ENCODE results near the gene SCUBE3. TPM values are rescaled to one million over a fixed set of nuclear protein-coding genes. Genes with fewer than 3 reads are reported as not detected.

Gene SCUBE3
- total RNA-seq, 1 experiment from 2014 or later = 0.05 TPM

DNA sequence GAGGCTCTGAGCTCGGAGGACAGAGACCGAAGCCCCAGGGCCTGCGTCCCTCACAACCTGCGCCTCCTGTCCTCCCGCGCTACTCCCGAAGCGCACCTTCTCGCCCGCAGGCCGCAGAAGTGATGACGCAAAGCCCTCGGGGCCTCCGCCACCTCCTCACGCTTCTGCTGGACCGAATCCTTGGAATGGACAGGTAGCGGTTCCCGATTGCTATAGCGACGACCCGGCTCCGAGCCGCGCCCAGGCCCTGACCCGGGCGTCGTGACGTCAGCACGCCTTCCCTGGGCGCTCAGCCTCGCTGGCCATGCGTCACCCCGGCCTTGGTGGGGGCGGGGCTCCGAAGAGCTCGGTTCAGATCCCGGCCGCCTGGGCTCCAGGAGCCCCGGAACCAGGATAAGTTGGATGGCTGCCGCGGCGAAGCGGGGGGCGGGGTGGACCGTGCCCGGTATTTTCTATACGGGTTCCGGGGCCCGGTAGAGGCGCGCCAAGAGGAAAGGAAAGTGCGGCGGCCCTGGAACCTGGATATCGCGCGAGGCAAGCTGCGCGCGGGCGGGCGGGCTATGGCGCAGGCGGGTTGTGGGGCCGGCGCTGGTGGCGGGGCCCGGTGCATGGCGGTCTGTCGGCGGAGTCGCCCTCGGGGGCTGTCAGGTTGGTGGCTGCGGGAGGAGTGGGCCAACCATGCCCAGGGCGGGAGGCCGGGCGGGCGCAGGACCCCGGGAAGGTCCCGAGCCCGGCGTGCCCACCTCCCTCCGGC is 45.6 kb downstream of the SCUBE3 start, which contains the start of gene ZNF76 (continued):
- TF ChIP-seq EZH2phosphoT487 (IDR thresholded peaks at IDR 0.05; ENCODE audit: borderline replicate concordance) = no peak
- TF ChIP-seq SP1 (IDR thresholded peaks at IDR 0.05; ENCODE audit: low read depth) = peak; percentile 83
- no peak for TF ChIP-seq EZH2 (IDR thresholded peaks at IDR 0.05)
- TF ChIP-seq YY1 (IDR thresholded peaks at IDR 0.05; ENCODE audit: extremely low read depth, insufficient replicate concordance, low read depth, low read length) = peak; percentile 82

GRCh38 chr6:35259948-35260590 is 46.3 kb downstream of the SCUBE3 start:
- ChIA-PET RAD21 (ENCODE audit: low non-redundant PET in 1 of 2, low total read pairs in 2 of 2, uncharacterized antibody in 2 of 2, unreplicated experiment in 2 of 2) (interaction anchor here in 1 of 2 experiments (0.5 kb wide), 1 partner anchor 192 kb away, joined by 4 read pairs; the partner anchor contains the start of gene FANCE), POLR2A (interaction anchor here (1.1 kb wide), 1 partner anchor 9 kb away, joined by 4 read pairs; no protein-coding TSS in a partner anchor), CTCF (interaction anchor here (0.5 to 1.2 kb wide), 4 partner anchors 20 to 81 kb away, joined by 3 to 4 read pairs (median 3); no protein-coding TSS in a partner anchor)
- peak overlapping the region; percentile 81 for H3K27ac ChIP-seq (ENCODE audit: low read depth, low read length)
- DNase-seq (ENCODE audit: low read depth, low spot score) = peak; percentile 42
- peaks cover 47% of the 10 kb centered on the region for H3K79me2 ChIP-seq (ENCODE audit: insufficient read depth, low read length)
- no peaks in the 10 kb centered on the region for H3K36me3 ChIP-seq (ENCODE audit: control insufficient read depth in 1 of 2, insufficient read depth in 2 of 2, low read length in 2 of 2)
- H2AFZ ChIP-seq (ENCODE audit: low read depth, low read length, poor library complexity, severe bottlenecking) = no peak overlapping the region
- H3K27me3 ChIP-seq (ENCODE audit: insufficient read depth, low read length) = no peaks in the 10 kb centered on the region
- peak overlapping the region; percentile 95 for H3K4me2 ChIP-seq (ENCODE audit: low read length)
- H4K20me1 ChIP-seq (ENCODE audit: insufficient read depth) = no peaks in the 10 kb centered on the region
- H3K9ac ChIP-seq (ENCODE audit: low read length) = peak overlapping the region; percentile 86
- no peaks in the 10 kb centered on the region for H3K9me2 ChIP-seq (ENCODE audit: insufficient read depth)
- peaks cover 20 to 40% of the 10 kb centered on the region in 2 experiments for H3K4me1 ChIP-seq (ENCODE audit: control insufficient read depth in 1 of 2, insufficient read depth in 2 of 2, low read length in 2 of 2)
- TSS peak; percentile 49 for BruUV-seq (replicated peaks)
- ATAC-seq = peak; percentile 62
- no peaks in the 10 kb centered on the region for H3K9me3 ChIP-seq (ENCODE audit: control insufficient read depth in 1 of 2, insufficient read depth in 1 of 2, low read depth in 1 of 2, low read length in 2 of 2)
- peak overlapping the region; percentile 68 to 77 for H3K4me3 ChIP-seq (replicated peaks in 1 of 2; ENCODE audit: low read depth in 1 of 2, low read length in 2 of 2)
- TF ChIP-seq ZBTB33 (IDR thresholded peaks at IDR 0.05; ENCODE audit: extremely low read depth, insufficient replicate concordance, low read length) (no peak), SIN3A (IDR thresholded peaks at IDR 0.05; ENCODE audit: low read depth) (no peak), JUND (IDR thresholded peaks at IDR 0.05) (no peak), SP1 (IDR thresholded peaks at IDR 0.05; ENCODE audit: low read depth) (no peak; the same call in 1 of the 2 replicates), RAD21 (IDR thresholded peaks at IDR 0.05; ENCODE audit: low read depth) (no peak), TCF7L2 (IDR thresholded peaks at IDR 0.05; ENCODE audit: borderline replicate concordance, extremely low read depth, insufficient read depth, insufficient read length) (no peak), ELF1 (IDR thresholded peaks at IDR 0.05; ENCODE audit: borderline replicate concordance, low read depth) (no peak), EZH2 (IDR thresholded peaks at IDR 0.05) (no peak), CTCF (IDR thresholded peaks at IDR 0.05 in 2 of 3, conservative IDR thresholded peaks at IDR 0.05 in 1 of 3; ENCODE audit: borderline replicate concordance in 1 of 3, insufficient read depth in 1 of 3, low read depth in 2 of 3, low read length in 2 of 3) (no peak), FOSL1 (IDR thresholded peaks at IDR 0.05; ENCODE audit: low read depth) (no peak), CEBPB (IDR thresholded peaks at IDR 0.05; ENCODE audit: low read depth) (no peak), POLR2A (IDR thresholded peaks at IDR 0.05; ENCODE audit: borderline replicate concordance, extremely low read depth, insufficient read depth, insufficient read length) (no peak), SRF (IDR thresholded peaks at IDR 0.05; ENCODE audit: low read depth) (no peak), POLR2AphosphoS5 (IDR thresholded peaks at IDR 0.05; ENCODE audit: low read depth, low read length) (no peak), CBX3 (IDR thresholded peaks at IDR 0.05; ENCODE audit: low read depth) (no peak), ZNF274 (IDR thresholded peaks at IDR 0.05; ENCODE audit: low read depth, low read length) (no peak)
- TF ChIP-seq, protein P1, sequence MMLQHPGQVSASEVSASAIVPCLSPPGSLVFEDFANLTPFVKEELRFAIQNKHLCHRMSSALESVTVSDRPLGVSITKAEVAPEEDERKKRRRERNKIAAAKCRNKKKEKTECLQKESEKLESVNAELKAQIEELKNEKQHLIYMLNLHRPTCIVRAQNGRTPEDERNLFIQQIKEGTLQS (IDR thresholded peaks at IDR 0.05) = no peak
- TF ChIP-seq, protein P2, sequence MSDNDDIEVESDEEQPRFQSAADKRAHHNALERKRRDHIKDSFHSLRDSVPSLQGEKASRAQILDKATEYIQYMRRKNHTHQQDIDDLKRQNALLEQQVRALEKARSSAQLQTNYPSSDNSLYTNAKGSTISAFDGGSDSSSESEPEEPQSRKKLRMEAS (IDR thresholded peaks at IDR 0.05) = no peak
- intact Hi-C loops (cut with micrococcal nuclease) = no loop called here

Data from HCT116 (cell line).